ENCODE measurements around the gene MLLT1. TPM values are rescaled to one million over a fixed set of nuclear protein-coding genes. Genes with fewer than 3 reads are reported as not detected.

The MLLT1 gene
- total and polyA plus RNA-seq, 2 of the 8 experiments (the other 6 are each of a cell fraction or from before 2014, with no cell fraction given) = 18.8 to 45.1 TPM

- no peak overlapping the region for H3K14ac ChIP-seq (ENCODE audit: insufficient read length)
- H3K9me3 ChIP-seq (ENCODE audit: insufficient read depth in 2 of 2, low read depth in 1 of 2, low read length in 1 of 2) = no peaks in the 10 kb centered on the region
- H2AFZ ChIP-seq (ENCODE audit: low read length) = no peak overlapping the region
- H2BK12ac ChIP-seq (ENCODE audit: low read depth, low read length) = no peak overlapping the region
- no peaks in the 10 kb centered on the region for H3K27me3 ChIP-seq (replicated peaks in 1 of 4; ENCODE audit: control insufficient read depth in 3 of 4, extremely low read depth in 1 of 4, insufficient read depth in 3 of 4, low read length in 3 of 4)
- no peak overlapping the region; the same call in 1 of the 2 replicates for H2BK5ac ChIP-seq (ENCODE audit: low read depth, low read length)
- H4K20me1 ChIP-seq (replicated peaks in 1 of 2; ENCODE audit: control insufficient read depth in 1 of 2, insufficient read depth in 2 of 2, low read length in 2 of 2) = peaks cover 17 to 29% of the 10 kb centered on the region in 2 experiments
- DNase-seq (ENCODE audit: low read depth in 1 of 2, low spot score in 2 of 2) = no peak
- H3K4me3 ChIP-seq (ENCODE audit: extremely low read depth in 1 of 4, insufficient read depth in 2 of 4, low read depth in 3 of 4, low read length in 4 of 4) = no peak overlapping the region
- no peak overlapping the region for H3K9ac ChIP-seq (replicated peaks in 1 of 4; ENCODE audit: extremely low read depth in 1 of 4, low read depth in 3 of 4, low read length in 3 of 4)
- H4K8ac ChIP-seq (ENCODE audit: extremely low read depth, insufficient read depth, low read length) = peak overlapping the region; percentile 14; the same call in 1 of the 2 replicates
- H3K18ac ChIP-seq (ENCODE audit: extremely low read depth, low read length) = no peak overlapping the region
- H3K23me2 ChIP-seq (ENCODE audit: low read depth, low read length) = peaks cover 4% of the 10 kb centered on the region; the same call in 1 of the 2 replicates
- no peak overlapping the region for H3K56ac ChIP-seq (replicated peaks; ENCODE audit: insufficient read length, low read depth, low read length)
- FAIRE-seq = no peak
- H3K4me1 ChIP-seq (replicated peaks in 1 of 4; ENCODE audit: control insufficient read depth in 3 of 4, insufficient read depth in 4 of 4, low read length in 3 of 4) = peaks cover 0 to 3% (median 1%) of the 10 kb centered on the region in 4 experiments; a peak in 2 of 7 replicates
- H3K79me1 ChIP-seq (ENCODE audit: low read depth, low read length) = peaks cover 22% of the 10 kb centered on the region
- H3K27ac ChIP-seq (ENCODE audit: low read depth, low read length) = 0 out of 2 replicates have a peak overlapping the region, but pooled peaks have one; percentile 37
- H2BK15ac ChIP-seq (ENCODE audit: low read length) = no peak overlapping the region
- no peak overlapping the region for H3K4me2 ChIP-seq (ENCODE audit: insufficient read depth in 1 of 2, low read depth in 2 of 2, low read length in 2 of 2)
- no peak overlapping the region for H4K5ac ChIP-seq (ENCODE audit: insufficient read length, low read depth, low read length)
- H3K36me3 ChIP-seq (ENCODE audit: control insufficient read depth in 2 of 4, insufficient read depth in 4 of 4, low read length in 3 of 4) = peaks cover 5 to 19% (median 11%) of the 10 kb centered on the region in 4 experiments; a peak in 6 of 8 replicates
- H3K79me2 ChIP-seq (ENCODE audit: control insufficient read depth in 1 of 2, insufficient read depth in 2 of 2, low read length in 2 of 2) = peaks cover 0 to 43% of the 10 kb centered on the region in 2 experiments; a peak in 2 of 4 replicates
- CTCF ChIA-PET (ENCODE audit: partially characterized antibody) = interaction anchor here (1.2 to 6.0 kb wide), 3 partner anchors 10 to 33 kb away, joined by 4 to 40 read pairs (median 13); no protein-coding TSS in a partner anchor
- H3K4ac ChIP-seq (replicated peaks; ENCODE audit: insufficient read length, low read depth, low read length) = no peak overlapping the region
- POLR2A ChIA-PET (ENCODE audit: partially characterized antibody) = no interaction called here
- 83% methylated on average over 21 of the region's 33 CpGs; no CpG with 5 or more reads in 1 of the 2 experiments for whole genome bisulfite sequencing, 2 experiments (ENCODE audit: extremely low coverage in 1 of 2, insufficient coverage in 1 of 2, insufficient read length in 1 of 2, insufficient replicate concordance in 2 of 2, low coverage in 1 of 2, low lambda C conversion rate in 2 of 2, missing lambda C conversion rate in 1 of 2)
- H2BK20ac ChIP-seq (ENCODE audit: low read length) = no peak overlapping the region
- H2BK120ac ChIP-seq (replicated peaks; ENCODE audit: low read depth, low read length) = no peak overlapping the region
- no peak overlapping the region for H3K23ac ChIP-seq (ENCODE audit: insufficient read length)
- no peak overlapping the region for H2AK5ac ChIP-seq (ENCODE audit: low read depth, low read length)
- H4K91ac ChIP-seq (replicated peaks; ENCODE audit: insufficient read length, low read length) = no peak overlapping the region
- TF ChIP-seq RNF2 (IDR thresholded peaks at IDR 0.05; ENCODE audit: borderline replicate concordance, low read depth, low read length, missing control alignments, poor library complexity, severe bottlenecking) (no peak), SIN3A (conservative IDR thresholded peaks at IDR 0.05 in 1 of 2, IDR thresholded peaks at IDR 0.05 in 1 of 2; ENCODE audit: low read depth in 1 of 2, low read length in 2 of 2) (no peak), FOSL1 (IDR thresholded peaks at IDR 0.05; ENCODE audit: insufficient read depth, low read depth, low read length) (no peak), SP2 (IDR thresholded peaks at IDR 0.05; ENCODE audit: low read length) (no peak), CTCF (IDR thresholded peaks at IDR 0.05; ENCODE audit: control extremely low read depth in 1 of 3, insufficient read depth in 1 of 3, low read depth in 1 of 3, low read length in 3 of 3) (no peak)
These were observed 51.1 kb downstream of the MLLT1 start for GRCh38 chr19:6228551-6229215.
